AG10803 (cell line): ENCODE data around the gene PSTPIP1.

ENCODE experiments used
- DNase-seq: peaks from one replicate; pipeline ENCODE4 v3.0.0; 2010; ENCODE audit warnings: low read depth
- H3K4me3 ChIP-seq: 2 replicates; pipeline ENCODE4 v1.5.1; 2011; ENCODE audit warnings: mild to moderate bottlenecking, low read length, control low read depth
- CTCF ChIP-seq: conservative IDR thresholded peaks from 2 replicates; pipeline ENCODE4 v1.5.1; 2011; ENCODE audit warnings: mild to moderate bottlenecking, low read length, control low read depth, inconsistent platforms

The PSTPIP1 gene

GRCh38 chr15:77076323-77076915 is 81.5 kb downstream of the PSTPIP1 start:
- H3K4me3 ChIP-seq = no peak overlapping the region
- TF ChIP-seq CTCF = no peak
- peak; percentile 40 for DNase-seq

- TF ChIP-seq CTCF = no peak
- no peak for DNase-seq
- H3K4me3 ChIP-seq = no peak overlapping the region
Measured at GRCh38 chr15:77081971-77082370, 87.0 kb downstream of the PSTPIP1 start.

- TF ChIP-seq CTCF = no peak
- peak overlapping the region; percentile 34 for H3K4me3 ChIP-seq
- DNase-seq = peak; percentile 43
Measured at GRCh38 chr15:77083381-77084160, 88.6 kb downstream of the PSTPIP1 start.

- no peak overlapping the region for H3K4me3 ChIP-seq
- TF ChIP-seq CTCF = no peak
- DNase-seq = no peak
Measured at GRCh38 chr15:77084436-77084835, 89.5 kb downstream of the PSTPIP1 start.

- TF ChIP-seq CTCF = no peak
- H3K4me3 ChIP-seq = no peak overlapping the region
- peak; percentile 81 for DNase-seq
Measured at GRCh38 chr15:77085297-77085696, 90.4 kb downstream of the PSTPIP1 start.
